VCaP (cell line): ENCODE results near the gene NAA15.
A peak's percentile ranks its signal among the peaks of the same experiment; 100 is the strongest.
"Not testable (repeated sequence)": the region's sequence is repeated elsewhere in the genome, so short reads cannot be mapped to it uniquely, and the experiment has no call there.

ENCODE experiments used
- H3K27ac ChIP-seq: fragments of 450-650 bp; 2 replicates; pipeline ENCODE4 v1.5.1; 2017
- TF ChIP-seq, protein P1 (sequence below): fragments of 450-650 bp; conservative IDR thresholded peaks from 2 replicates; pipeline ENCODE4 v1.5.1; 2017; ENCODE audit warnings: mild to moderate bottlenecking, moderate library complexity

NAA15 gene

DNA sequence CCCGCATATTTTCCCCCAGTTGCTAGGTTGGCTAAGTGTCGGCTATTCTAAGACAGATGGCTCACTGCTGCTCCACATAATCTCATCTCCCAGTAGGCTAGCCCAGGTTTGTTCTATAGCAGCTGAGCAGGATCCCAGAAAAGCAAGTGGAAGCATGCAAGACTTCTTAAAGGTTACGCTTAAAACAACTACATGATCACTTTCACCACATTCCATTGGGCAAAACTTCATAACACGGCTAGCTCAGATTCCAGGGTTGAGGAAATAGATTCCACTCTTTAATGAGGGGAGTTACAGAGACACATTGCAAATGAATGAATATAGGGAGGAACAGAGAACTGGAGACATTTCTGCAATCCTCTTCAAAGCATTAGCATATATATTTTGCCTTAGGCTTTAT lies 139.7 kb downstream of the NAA15 start:
- TF ChIP-seq, protein P1, sequence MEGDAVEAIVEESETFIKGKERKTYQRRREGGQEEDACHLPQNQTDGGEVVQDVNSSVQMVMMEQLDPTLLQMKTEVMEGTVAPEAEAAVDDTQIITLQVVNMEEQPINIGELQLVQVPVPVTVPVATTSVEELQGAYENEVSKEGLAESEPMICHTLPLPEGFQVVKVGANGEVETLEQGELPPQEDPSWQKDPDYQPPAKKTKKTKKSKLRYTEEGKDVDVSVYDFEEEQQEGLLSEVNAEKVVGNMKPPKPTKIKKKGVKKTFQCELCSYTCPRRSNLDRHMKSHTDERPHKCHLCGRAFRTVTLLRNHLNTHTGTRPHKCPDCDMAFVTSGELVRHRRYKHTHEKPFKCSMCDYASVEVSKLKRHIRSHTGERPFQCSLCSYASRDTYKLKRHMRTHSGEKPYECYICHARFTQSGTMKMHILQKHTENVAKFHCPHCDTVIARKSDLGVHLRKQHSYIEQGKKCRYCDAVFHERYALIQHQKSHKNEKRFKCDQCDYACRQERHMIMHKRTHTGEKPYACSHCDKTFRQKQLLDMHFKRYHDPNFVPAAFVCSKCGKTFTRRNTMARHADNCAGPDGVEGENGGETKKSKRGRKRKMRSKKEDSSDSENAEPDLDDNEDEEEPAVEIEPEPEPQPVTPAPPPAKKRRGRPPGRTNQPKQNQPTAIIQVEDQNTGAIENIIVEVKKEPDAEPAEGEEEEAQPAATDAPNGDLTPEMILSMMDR: no peak
- H3K27ac ChIP-seq: no peak overlapping the region

DNA sequence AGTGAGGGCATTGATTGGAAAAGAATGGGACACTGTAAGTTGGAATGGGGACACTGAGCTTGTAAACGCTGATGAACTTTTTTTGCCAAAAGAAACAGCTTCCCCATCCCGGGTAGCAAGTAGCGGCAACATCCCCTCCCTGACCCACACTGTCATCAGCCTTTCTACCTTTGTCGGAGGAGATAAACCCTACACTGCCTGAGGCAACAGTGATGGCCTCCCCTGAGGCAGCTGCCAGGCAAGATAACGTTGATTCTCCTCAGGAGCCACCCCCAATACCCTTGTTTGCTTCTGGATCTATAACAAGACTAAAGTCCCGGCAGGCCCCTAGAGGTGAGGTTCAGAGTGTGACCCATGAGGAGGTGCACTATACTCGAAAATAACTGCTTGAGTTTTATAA lies 142.4 kb downstream of the NAA15 start:
- TF ChIP-seq, protein P1: no peak
- H3K27ac ChIP-seq: no peak overlapping the region

DNA sequence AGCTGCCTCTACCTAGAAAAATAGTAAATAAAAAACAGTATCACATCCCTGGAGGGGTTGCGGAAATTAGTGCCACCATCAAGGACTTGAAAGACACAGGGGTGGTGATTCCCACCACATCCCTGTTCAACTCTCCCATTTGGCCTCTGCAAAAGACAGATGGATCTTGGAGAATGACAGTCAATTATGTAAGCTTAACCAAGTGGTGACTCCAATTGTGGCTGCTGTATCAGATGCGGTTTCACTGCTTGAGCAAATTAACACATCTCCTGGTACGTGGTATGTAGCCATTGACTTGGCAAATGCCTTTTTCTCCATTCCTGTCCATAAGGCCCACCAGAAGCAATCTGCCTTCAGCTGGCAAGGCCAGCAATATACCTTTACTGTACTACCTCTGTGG lies 143.6 kb downstream of the NAA15 start:
- H3K27ac ChIP-seq: not testable (repeated sequence)

DNA sequence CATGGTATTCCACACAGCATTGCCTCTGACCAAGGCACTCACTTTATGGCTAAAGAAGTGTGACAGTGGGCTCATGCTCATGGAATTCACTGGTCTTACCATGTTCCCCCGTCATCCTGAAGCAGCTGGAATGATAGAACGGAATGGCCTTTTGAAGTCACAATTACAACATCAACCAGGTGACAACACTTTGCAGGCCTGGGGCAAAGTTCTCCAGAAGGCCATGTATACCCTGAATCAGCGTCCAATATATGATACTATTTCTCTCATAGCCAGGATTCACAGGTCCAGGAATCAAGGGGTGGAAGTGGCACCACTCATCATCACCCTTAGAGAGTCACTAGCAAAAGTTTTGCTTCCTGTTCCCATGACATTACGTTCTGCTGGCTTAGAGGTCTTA lies 145.8 kb downstream of the NAA15 start:
- H3K27ac ChIP-seq: not testable (repeated sequence)

DNA sequence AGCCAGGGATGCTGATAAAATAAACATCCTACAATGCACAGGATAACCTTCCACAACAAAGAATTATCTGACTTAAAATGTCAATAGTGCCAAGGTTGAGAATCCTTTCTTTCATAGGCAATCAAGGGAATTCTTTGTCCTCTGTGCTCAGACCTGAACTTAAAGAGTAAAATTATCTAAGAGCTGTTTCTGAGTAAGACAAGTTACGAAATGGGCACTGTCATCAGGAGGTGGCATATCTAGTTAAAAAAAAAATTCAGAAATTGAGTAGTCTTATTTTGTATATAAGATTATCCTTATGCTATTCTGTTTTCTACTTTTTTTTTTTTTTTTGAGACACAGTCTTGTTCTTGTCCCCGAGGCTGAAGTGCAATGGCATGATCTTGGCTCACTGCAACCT lies 149.3 kb downstream of the NAA15 start:
- peak overlapping the region; percentile 91; the same call in 1 of the 2 replicates for H3K27ac ChIP-seq
- TF ChIP-seq, protein P1: no peak

DNA sequence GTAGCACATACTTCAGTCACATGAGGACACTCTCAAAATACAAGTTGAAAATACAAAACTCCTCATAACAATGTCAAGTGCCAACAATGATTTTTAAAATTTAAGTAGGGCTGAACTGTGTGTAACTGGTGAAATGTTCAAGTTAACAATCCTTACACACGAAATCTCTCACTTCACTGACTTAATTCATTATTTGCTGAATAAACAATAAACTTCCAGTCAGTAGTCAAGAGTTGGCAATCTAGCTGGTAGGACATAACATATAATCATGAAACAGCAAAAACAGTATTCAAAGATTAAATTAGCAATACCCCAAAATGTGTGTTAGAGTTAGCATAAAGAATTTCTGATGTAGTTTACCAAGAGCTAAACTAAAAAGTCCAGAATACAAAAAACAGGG lies 150.7 kb downstream of the NAA15 start:
- TF ChIP-seq, protein P1: no peak
- peak overlapping the region; percentile 91 for H3K27ac ChIP-seq

DNA sequence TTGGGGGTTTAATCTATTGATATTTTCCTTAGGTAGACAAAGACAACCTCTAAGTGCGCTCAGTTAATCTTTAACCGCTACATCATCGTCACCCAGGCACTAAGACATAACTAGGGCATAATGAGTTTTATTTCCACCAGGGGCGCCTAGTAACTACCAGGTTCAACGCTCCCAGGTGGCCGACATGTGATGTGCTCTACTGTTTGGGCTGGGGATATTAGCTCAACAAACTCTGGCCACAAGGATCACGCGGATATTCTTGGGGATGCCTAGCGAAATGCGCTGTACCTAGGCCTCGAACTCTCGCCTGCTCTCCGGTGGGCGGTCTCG lies 151.7 kb downstream of the NAA15 start:
- peak overlapping the region; percentile 91 for H3K27ac ChIP-seq
- TF ChIP-seq, protein P1: peak; percentile 66

DNA sequence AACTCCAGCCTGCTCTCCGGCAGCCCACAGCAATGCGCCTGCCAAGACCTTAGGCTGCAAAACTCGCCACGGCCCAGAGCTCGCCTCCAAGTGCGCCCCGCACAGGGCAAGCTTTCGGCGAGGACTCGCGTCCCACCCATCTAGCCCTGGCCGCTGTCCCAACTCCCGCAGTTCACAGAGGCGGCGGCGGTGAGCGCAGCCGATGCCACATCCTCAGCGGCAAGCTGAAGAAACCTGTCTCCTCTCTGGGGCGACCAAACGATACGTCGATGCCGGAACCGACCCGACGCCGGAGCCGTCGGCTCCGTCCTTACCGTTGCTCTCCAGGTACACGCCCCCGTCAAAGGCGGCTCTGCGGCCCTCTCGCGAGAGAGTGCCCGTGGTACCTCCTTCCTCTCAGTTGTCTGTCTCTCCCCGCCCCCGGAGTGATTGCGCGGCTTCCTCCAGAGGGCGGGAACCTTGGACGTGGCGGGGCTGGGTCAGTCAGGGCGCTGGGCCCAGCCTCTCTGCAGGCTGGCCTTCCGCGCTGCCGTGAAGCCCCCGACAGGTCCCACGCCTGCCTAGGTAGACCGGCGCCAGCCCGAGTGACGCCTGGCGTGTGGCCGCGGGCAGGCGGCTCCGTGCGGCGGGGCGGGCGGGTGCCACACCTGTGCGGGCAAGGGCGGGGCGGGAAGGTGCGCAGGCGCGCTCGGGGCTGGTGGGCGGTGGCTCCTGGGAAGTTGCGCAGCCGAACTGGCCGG lies 152.2 kb downstream of the NAA15 start:
- TF ChIP-seq, protein P1: peak; percentile 35
- peak overlapping the region; percentile 91 for H3K27ac ChIP-seq
